ENCODE results near the gene TPRN. TPM values are rescaled to one million over a fixed set of nuclear protein-coding genes. Genes with fewer than 3 reads are reported as not detected.

TPRN gene, protein sequence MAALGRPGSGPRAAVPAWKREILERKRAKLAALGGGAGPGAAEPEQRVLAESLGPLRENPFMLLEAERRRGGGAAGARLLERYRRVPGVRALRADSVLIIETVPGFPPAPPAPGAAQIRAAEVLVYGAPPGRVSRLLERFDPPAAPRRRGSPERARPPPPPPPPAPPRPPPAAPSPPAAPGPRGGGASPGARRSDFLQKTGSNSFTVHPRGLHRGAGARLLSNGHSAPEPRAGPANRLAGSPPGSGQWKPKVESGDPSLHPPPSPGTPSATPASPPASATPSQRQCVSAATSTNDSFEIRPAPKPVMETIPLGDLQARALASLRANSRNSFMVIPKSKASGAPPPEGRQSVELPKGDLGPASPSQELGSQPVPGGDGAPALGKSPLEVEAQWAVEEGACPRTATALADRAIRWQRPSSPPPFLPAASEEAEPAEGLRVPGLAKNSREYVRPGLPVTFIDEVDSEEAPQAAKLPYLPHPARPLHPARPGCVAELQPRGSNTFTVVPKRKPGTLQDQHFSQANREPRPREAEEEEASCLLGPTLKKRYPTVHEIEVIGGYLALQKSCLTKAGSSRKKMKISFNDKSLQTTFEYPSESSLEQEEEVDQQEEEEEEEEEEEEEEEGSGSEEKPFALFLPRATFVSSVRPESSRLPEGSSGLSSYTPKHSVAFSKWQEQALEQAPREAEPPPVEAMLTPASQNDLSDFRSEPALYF
- total RNA-seq (2014; rRNA removed; shearing (Covaris generic)), result 29.2 and 29.3 TPM in 2 replicates
- polyA plus RNA-seq (2016; fragmentation: Nextera tagmentation; extraction: Ambion mirVana), result 6.4 and 9.1 TPM in 2 replicates
- long read RNA-seq, partial matches to known transcripts, result 0 of 1 reads
- long read RNA-seq, other reads (novel, unspliced or antisense), result 0 of 1 reads

DNA sequence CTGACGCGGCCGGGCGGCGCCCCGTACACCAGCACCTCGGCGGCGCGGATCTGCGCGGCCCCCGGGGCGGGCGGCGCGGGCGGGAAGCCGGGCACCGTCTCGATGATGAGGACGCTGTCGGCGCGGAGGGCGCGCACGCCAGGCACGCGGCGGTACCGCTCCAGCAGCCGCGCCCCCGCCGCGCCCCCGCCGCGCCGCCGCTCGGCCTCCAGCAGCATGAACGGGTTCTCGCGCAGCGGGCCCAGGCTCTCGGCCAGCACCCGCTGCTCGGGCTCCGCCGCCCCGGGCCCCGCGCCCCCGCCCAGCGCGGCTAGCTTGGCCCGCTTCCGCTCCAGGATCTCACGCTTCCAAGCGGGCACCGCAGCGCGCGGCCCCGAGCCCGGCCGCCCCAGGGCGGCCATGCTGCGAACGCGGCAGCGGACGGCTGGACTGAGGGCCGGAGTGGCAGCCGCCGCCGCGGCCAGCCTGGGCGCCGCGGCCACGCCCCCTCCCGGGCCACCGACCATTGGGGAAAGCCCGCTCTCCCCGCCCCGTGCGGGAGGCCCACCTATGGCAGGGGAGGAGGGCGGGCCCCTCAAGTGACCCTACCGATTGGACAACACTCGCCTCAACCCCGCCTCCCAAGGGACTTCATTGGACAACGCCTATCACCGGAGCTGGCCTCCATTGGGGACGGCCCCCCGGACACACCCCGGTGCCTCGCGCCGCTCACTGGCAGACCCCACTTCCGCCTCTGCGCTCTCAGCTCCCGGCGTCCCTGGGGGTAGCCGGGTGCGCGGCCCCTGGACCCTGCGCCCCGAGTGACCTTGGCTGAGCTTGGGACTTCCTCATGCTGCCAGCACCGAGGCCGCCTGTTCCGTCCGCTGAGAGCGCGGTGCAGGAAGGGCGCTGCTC is at the start of gene TPRN:
Gene TPRN, minus strand, starts transcription at position 431 of the 894 bp plus-strand sequence. Its CDS starts 30 bp downstream, at position 401.
- TF ChIP-seq CREB1 (CRISPR knock-in tag; IDR thresholded peaks at IDR 0.05; ENCODE audit: low read depth) (no peak), POLR2AphosphoS5 (IDR thresholded peaks at IDR 0.05; ENCODE audit: low read depth) (peak; percentile 99)
- TF ChIP-seq, protein P1, sequence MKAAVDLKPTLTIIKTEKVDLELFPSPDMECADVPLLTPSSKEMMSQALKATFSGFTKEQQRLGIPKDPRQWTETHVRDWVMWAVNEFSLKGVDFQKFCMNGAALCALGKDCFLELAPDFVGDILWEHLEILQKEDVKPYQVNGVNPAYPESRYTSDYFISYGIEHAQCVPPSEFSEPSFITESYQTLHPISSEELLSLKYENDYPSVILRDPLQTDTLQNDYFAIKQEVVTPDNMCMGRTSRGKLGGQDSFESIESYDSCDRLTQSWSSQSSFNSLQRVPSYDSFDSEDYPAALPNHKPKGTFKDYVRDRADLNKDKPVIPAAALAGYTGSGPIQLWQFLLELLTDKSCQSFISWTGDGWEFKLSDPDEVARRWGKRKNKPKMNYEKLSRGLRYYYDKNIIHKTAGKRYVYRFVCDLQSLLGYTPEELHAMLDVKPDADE (IDR thresholded peaks at IDR 0.05), result 0 out of 2 replicates have a peak, but pooled peaks have one; percentile 51
- Histone ChIP-seq H3K4me3 (peak within 1 kb of the TSS; percentile 82), H3K79me2 (replicated peaks; ENCODE audit: insufficient read depth) (peaks cover 68% of the 10 kb centered on the region), H3K27ac (ENCODE audit: low read depth) (peak within 1 kb of the TSS; percentile 72; the same call in 1 of the 2 replicates), H3K4me1 (ENCODE audit: insufficient read depth) (peaks cover 21% of the 10 kb centered on the region), H4K20me1 (replicated peaks; ENCODE audit: insufficient read depth) (peaks cover 9% of the 10 kb centered on the region), H3K9me2 (ENCODE audit: insufficient read depth) (no peaks in the 10 kb centered on the region), H3F3A (replicated peaks; ENCODE audit: low read depth) (peaks cover 15% of the 10 kb centered on the region; the same call in 1 of the 2 replicates), H2AFZ (peak within 1 kb of the TSS; percentile 52; the same call in 1 of the 2 replicates), H3K27me3 (ENCODE audit: insufficient read depth) (no peaks in the 10 kb centered on the region), H3K36me3 (ENCODE audit: insufficient read depth) (no peaks in the 10 kb centered on the region), H3K4me2 (peak within 1 kb of the TSS; percentile 89)
- ATAC-seq (peak; percentile 90), DNase-seq (ENCODE audit: low spot score) (peak; percentile 100)
- Mint-ChIP-seq H3K36me3 (ENCODE audit: low read depth) (no peaks in the 10 kb centered on the region; the same call in 2 of the 3 replicates), H3K9me3 (no peaks in the 10 kb centered on the region), H3K27ac (peak within 1 kb of the TSS; percentile 86), H3K27me3 (ENCODE audit: insufficient read depth, low read depth, poor library complexity) (peaks cover 12% of the 10 kb centered on the region), H3K4me1 (peaks cover 26% of the 10 kb centered on the region), H3K4me3 (peak within 1 kb of the TSS; percentile 82)

DNA sequence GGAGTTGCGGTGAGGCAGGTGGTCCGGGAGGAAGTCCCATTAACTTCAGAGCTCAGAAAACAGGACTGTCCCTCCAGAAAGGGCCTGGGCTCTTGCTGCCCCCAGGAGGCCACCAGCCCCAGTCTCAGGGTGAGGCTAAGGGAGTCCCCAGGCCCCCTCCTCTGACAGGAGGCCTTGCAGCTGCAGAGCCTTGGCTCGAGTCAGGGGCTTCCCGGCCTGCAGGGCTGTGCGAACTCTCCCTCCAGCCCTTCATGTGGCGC is 47.3 kb upstream of the TPRN start:
- no peaks in the 10 kb centered on the region for H3K9me3 Mint-ChIP-seq
- no peak for ATAC-seq
- peaks cover 21% of the 10 kb centered on the region for H3K27me3 Mint-ChIP-seq (ENCODE audit: insufficient read depth, low read depth, poor library complexity)
- Histone ChIP-seq H3K27ac (ENCODE audit: low read depth) (no peak overlapping the region), H3K4me2 (no peak overlapping the region), H3F3A (replicated peaks; ENCODE audit: low read depth) (0 out of 2 replicates have a peak, but pooled peaks cover 17% of the 10 kb centered on the region), H3K27me3 (ENCODE audit: insufficient read depth) (no peaks in the 10 kb centered on the region), H3K36me3 (ENCODE audit: insufficient read depth) (no peaks in the 10 kb centered on the region), H3K4me3 (no peak overlapping the region), H3K4me1 (ENCODE audit: insufficient read depth) (peaks cover 15% of the 10 kb centered on the region; the same call in 1 of the 2 replicates), H2AFZ (no peak overlapping the region), H3K9me2 (ENCODE audit: insufficient read depth) (no peaks in the 10 kb centered on the region), H4K20me1 (replicated peaks; ENCODE audit: insufficient read depth) (peaks cover 4% of the 10 kb centered on the region; the same call in 1 of the 2 replicates), H3K79me2 (replicated peaks; ENCODE audit: insufficient read depth) (peaks cover under 1% of the 10 kb centered on the region; the same call in 1 of the 2 replicates)
- H3K4me3 Mint-ChIP-seq, result no peak overlapping the region
- H3K36me3 Mint-ChIP-seq (ENCODE audit: low read depth), result peaks cover 14% of the 10 kb centered on the region
- H3K27ac Mint-ChIP-seq, result no peak overlapping the region
- H3K4me1 Mint-ChIP-seq, result peaks cover 24% of the 10 kb centered on the region
- no peak for DNase-seq (ENCODE audit: low spot score)
- TF ChIP-seq, protein P2, sequence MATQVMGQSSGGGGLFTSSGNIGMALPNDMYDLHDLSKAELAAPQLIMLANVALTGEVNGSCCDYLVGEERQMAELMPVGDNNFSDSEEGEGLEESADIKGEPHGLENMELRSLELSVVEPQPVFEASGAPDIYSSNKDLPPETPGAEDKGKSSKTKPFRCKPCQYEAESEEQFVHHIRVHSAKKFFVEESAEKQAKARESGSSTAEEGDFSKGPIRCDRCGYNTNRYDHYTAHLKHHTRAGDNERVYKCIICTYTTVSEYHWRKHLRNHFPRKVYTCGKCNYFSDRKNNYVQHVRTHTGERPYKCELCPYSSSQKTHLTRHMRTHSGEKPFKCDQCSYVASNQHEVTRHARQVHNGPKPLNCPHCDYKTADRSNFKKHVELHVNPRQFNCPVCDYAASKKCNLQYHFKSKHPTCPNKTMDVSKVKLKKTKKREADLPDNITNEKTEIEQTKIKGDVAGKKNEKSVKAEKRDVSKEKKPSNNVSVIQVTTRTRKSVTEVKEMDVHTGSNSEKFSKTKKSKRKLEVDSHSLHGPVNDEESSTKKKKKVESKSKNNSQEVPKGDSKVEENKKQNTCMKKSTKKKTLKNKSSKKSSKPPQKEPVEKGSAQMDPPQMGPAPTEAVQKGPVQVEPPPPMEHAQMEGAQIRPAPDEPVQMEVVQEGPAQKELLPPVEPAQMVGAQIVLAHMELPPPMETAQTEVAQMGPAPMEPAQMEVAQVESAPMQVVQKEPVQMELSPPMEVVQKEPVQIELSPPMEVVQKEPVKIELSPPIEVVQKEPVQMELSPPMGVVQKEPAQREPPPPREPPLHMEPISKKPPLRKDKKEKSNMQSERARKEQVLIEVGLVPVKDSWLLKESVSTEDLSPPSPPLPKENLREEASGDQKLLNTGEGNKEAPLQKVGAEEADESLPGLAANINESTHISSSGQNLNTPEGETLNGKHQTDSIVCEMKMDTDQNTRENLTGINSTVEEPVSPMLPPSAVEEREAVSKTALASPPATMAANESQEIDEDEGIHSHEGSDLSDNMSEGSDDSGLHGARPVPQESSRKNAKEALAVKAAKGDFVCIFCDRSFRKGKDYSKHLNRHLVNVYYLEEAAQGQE (IDR thresholded peaks at IDR 0.05; ENCODE audit: unreplicated experiment), result no peak
- TF ChIP-seq, protein P1 (IDR thresholded peaks at IDR 0.05), result no peak
- TF ChIP-seq POLR2AphosphoS5 (IDR thresholded peaks at IDR 0.05; ENCODE audit: low read depth) (no peak), EZH2phosphoT487 (IDR thresholded peaks at IDR 0.05; ENCODE audit: unreplicated experiment) (no peak), NANOG (IDR thresholded peaks at IDR 0.05; ENCODE audit: borderline replicate concordance) (no peak)

Measured in GM23338 (cell line).